Osteocyte (in vitro differentiated cells): ENCODE measurements around the gene PLOD2. TPM values are rescaled to one million over a fixed set of nuclear protein-coding genes. Genes with fewer than 3 reads are reported as not detected.
A peak's percentile ranks its signal among the peaks of the same experiment; 100 is the strongest.

Experiments
- DNase-seq: peaks from one replicate; pipeline ENCODE4 v3.0.0; 2021; ENCODE audit warnings: mixed read lengths; ENCODE audit not compliant: unreplicated experiment; ENCODE audit errors: extremely low spot score
- H3K27ac Mint-ChIP-seq: one replicate; pipeline ENCODE4 v1.8.0; 2021; ENCODE audit warnings: mild to moderate bottlenecking, mixed read lengths; ENCODE audit not compliant: unreplicated experiment
- H3K27me3 Mint-ChIP-seq: one replicate; pipeline ENCODE4 v1.8.0; 2021; ENCODE audit warnings: mixed read lengths; ENCODE audit not compliant: unreplicated experiment
- H3K36me3 Mint-ChIP-seq: one replicate; pipeline ENCODE4 v1.8.0; 2021; ENCODE audit warnings: mixed read lengths; ENCODE audit not compliant: unreplicated experiment
- H3K4me1 Mint-ChIP-seq: one replicate; pipeline ENCODE4 v1.8.0; 2021; ENCODE audit warnings: mixed read lengths; ENCODE audit not compliant: unreplicated experiment
- H3K4me3 Mint-ChIP-seq: one replicate; pipeline ENCODE4 v1.8.0; 2021; ENCODE audit warnings: mild to moderate bottlenecking, moderate library complexity, mixed read lengths; ENCODE audit not compliant: unreplicated experiment
- H3K9me3 Mint-ChIP-seq: one replicate; pipeline ENCODE4 v1.8.0; 2021; ENCODE audit warnings: mixed read lengths; ENCODE audit not compliant: unreplicated experiment
- CTCF ChIP-seq: fragments of 200-600 bp; sonication (generic); IDR thresholded peaks from 2 replicates; pipeline ENCODE4 v1.5.0; 2021; ENCODE audit warnings: antibody characterized with exemption, mild to moderate bottlenecking, moderate library complexity
- total RNA-seq: library from RNA; stranded (reverse); gene quantifications from 2 replicates; pipeline ENCODE4 v1.2.1, GENCODE V29; 2021

Gene PLOD2
- total RNA-seq, 1 donor from 2014 or later = 96.1 TPM

DNA sequence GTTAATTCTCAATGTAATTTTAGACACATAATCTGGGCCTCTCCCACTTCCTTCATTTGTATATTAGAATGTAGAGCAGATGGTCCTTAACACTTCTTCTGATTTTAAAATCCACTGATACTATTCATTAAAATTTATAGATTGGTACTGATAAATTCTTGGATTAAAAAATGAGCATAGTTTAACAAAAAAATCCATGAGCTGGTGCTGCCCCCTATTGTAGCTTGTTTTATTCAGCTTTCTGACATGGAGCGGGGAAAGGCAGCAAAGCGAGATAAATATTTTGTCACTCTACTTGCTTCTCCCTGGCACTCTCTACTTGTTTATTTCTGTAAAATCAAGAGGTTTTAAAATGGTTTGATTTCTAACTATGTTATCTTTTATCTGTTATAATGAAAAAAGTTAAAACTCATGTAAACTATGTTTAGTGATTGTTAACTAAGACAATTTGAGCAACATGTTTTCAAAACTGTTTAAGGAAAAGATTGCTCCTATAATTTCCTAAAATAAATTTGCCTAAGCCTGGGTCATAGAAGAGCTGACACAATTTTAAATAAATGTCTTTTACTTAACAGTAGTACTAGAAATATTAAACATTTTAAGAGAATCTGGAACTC, 26.5 kb upstream of the PLOD2 start:
- H3K36me3 Mint-ChIP-seq = peaks cover 1% of the 10 kb centered on the region
- no peak overlapping the region for H3K4me3 Mint-ChIP-seq
- no peak for DNase-seq
- peak; percentile 81 for TF ChIP-seq CTCF
- H3K4me1 Mint-ChIP-seq = peaks cover 5% of the 10 kb centered on the region
- no peaks in the 10 kb centered on the region for H3K27me3 Mint-ChIP-seq
- H3K27ac Mint-ChIP-seq = no peak overlapping the region
- H3K9me3 Mint-ChIP-seq = no peaks in the 10 kb centered on the region

DNA sequence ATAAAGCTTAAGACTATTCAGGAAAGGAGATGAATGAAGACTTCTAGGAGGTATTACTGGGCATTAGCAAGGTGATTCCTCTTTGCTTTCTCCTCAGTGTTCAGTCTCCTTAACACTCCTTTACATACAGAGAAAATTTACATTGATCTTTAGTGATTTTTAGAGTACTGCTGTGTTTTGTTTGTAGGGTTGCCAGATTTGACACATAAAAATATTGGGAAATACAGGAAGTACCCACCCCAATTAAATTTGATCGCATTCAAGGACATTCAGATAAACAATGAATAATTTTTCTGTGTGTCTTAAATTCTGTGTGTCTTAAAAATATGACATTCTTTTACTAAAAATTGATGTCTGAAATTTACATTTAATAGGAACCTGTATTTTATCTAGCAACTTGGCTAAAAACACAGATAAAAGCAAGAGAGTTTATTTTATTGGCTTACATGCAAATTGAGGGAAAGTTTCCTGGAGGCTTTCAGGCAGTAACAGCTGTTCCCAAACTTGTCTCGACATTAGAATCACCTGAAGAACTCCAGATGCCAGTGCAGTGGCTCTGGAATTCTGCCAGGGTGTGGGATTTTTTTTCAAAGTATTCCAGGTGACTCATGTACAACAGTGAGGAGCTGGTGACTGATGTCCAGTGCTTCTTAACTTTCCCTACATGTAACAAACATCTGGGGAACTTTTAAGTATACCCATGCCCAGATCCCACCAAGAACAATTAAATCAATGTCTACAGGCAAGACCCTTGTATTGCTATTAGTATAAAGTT, 23.4 kb upstream of the PLOD2 start:
- peaks cover 3% of the 10 kb centered on the region for H3K36me3 Mint-ChIP-seq
- H3K27me3 Mint-ChIP-seq = no peaks in the 10 kb centered on the region
- no peaks in the 10 kb centered on the region for H3K9me3 Mint-ChIP-seq
- H3K27ac Mint-ChIP-seq = no peak overlapping the region
- TF ChIP-seq CTCF = no peak
- H3K4me1 Mint-ChIP-seq = peaks cover 7% of the 10 kb centered on the region
- no peak overlapping the region for H3K4me3 Mint-ChIP-seq
- DNase-seq = no peak

DNA sequence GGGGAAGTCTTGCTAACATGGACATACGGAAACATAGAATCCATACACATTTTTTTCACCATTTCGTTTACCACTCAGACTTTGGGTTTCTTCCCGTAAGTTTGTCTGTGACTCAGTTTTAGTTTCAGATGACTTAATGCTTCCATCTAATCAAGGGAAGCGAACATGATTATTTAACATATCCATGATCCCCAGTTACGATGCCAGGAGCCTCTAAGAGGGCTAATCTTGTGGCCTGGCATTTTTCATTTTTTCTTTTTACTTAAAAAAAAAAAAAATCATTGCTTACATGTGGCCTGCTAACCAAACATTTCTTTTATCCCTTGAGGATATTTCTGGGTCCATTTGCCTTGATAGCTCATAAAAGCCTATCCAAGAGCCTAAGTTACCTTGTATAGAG, 20.2 kb upstream of the PLOD2 start:
- no peak for DNase-seq
- Mint-ChIP-seq H3K9me3 (no peaks in the 10 kb centered on the region), H3K4me1 (peaks cover 7% of the 10 kb centered on the region), H3K36me3 (peaks cover 3% of the 10 kb centered on the region), H3K4me3 (no peak overlapping the region), H3K27me3 (no peaks in the 10 kb centered on the region), H3K27ac (no peak overlapping the region)
- no peak for TF ChIP-seq CTCF

DNA sequence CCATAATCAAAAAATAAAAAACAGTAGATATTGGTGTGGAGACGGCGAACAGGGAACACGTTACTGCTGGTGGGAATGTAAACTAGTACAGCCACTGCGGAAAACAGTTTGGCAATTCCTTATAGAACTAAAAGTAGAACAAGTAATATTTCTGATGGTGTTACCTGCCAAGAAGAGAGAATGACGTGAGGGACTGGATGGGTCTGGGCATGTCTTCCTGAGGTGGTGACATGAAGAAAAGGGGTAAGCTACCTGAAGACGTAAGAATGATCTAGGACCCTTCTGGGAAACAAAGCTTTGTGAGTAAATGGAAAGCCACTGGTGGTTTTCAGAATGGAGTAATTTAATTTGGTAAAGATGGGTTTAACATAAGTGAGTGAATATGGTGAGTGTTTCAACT, 19.4 kb upstream of the PLOD2 start:
- H3K4me1 Mint-ChIP-seq = peaks cover 11% of the 10 kb centered on the region
- H3K9me3 Mint-ChIP-seq = no peaks in the 10 kb centered on the region
- no peak for TF ChIP-seq CTCF
- H3K4me3 Mint-ChIP-seq = no peak overlapping the region
- H3K27me3 Mint-ChIP-seq = no peaks in the 10 kb centered on the region
- H3K36me3 Mint-ChIP-seq = peaks cover 3% of the 10 kb centered on the region
- no peak for DNase-seq
- no peak overlapping the region for H3K27ac Mint-ChIP-seq

GRCh38 chr3:146178006-146178689, 17.2 kb upstream of the PLOD2 start:
- Mint-ChIP-seq H3K27ac (no peak overlapping the region), H3K27me3 (no peaks in the 10 kb centered on the region), H3K36me3 (peaks cover 3% of the 10 kb centered on the region), H3K4me1 (peaks cover 8% of the 10 kb centered on the region), H3K4me3 (no peak overlapping the region), H3K9me3 (no peaks in the 10 kb centered on the region)
- no peak for DNase-seq
- TF ChIP-seq CTCF = no peak
